ENCODE data around the gene APBB1.

Gene APBB1

DNA sequence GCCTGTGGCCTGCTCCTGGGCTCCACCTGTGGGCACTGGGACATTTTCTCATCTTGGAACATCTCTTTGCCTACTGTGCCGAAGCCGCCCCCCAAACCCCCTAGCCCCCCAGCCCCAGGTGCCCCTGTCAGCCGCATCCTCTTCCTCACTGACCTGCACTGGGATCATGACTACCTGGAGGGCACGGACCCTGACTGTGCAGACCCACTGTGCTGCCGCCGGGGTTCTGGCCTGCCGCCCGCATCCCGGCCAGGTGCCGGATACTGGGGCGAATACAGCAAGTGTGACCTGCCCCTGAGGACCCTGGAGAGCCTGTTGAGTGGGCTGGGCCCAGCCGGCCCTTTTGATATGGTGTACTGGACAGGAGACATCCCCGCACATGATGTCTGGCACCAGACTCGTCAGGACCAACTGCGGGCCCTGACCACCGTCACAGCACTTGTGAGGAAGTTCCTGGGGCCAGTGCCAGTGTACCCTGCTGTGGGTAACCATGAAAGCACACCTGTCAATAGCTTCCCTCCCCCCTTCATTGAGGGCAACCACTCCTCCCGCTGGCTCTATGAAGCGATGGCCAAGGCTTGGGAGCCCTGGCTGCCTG is 27.3 kb downstream of the APBB1 start:
- DNase-seq (ENCODE audit: low read depth, low spot score) = no peak

DNA sequence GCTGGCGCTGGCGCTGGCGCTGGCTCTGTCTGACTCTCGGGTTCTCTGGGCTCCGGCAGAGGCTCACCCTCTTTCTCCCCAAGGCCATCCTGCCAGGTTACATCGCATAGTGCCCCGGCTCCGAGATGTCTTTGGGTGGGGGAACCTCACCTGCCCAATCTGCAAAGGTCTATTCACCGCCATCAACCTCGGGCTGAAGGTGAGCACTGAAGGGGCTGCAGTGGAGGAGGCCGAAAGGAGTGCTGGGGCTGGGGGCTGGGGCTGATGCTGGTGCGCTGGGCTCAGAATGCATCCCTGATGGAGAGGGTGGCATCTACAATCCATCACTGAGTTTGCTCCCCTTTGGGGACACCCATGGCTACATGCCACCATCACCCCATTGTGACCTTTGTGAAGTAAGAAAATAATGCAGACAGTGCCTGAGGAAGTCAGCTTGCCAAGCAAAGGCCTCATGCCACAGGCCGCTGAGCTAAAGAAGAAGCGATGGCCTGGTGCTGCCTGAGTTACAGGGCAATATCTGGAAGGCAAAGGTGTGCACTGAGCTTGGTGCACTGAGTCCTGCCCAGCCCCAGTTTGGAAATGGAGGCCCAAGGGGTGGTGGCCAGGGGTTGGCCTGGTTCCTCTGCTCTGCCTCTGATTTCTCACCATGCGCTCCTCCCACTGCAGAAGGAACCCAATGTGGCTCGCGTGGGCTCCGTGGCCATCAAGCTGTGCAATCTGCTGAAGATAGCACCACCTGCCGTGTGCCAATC is 28.0 kb downstream of the APBB1 start:
- DNase-seq (ENCODE audit: low read depth, low spot score) = no peak

DNA sequence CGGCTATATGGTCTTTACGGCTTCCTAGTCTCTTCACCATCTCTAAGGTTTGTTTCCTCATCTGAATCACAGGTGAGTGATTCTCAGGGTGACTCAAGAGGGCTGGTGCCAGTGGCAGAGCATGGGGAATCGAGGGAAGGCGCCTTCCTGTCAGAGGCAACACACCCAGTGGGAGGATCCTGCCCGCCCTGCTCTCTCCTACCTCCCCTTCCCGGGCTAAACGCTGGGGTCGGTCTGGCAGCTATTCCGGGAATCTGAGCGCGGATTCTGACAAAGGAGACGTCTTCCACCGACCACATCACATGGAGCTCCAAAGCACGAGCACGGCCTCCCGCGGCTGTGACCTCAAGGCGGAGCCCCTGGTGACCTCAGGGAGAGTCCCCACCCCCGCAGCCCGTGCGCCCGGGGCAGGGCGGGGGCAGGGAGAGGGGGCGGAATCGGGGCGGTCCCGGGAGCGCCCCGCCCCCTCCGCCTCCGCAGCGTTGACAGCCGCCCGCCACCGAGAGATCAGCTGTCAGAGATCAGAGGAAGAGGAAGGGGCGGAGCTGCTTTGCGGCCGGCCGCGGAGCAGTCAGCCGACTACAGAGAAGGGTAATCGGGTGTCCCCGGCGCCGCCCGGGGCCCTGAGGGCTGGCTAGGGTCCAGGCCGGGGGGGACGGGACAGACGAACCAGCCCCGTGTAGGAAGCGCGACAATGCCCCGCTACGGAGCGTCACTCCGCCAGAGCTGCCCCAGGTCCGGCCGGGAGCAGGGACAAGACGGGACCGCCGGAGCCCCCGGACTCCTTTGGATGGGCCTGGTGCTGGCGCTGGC is 28.8 kb downstream of the APBB1 start, which contains the start of gene SMPD1:
SMPD1 (plus strand) TSS at position 570 of the 813 bp plus-strand sequence; CDS start at position 695, 125 bp downstream.
- DNase-seq (ENCODE audit: low read depth, low spot score) = peak; percentile 40

DNA sequence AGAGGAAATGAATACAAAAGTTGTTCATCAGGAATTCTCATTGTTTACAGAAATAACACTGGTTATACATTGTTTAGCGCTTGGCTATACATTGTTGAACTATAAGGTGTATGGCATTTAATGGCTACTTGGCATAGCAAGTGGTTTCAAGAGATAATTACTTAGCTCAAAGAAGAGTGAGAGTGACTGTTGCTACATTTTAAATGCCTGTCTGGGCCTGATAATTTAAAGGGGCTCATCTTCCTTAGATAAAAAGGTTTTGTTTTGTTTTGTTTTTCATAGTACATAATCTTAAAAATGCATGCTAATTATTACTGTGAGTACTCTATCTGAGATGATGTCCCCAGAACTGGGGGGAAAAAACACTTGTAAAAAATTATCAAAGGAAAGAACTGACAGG is 30.1 kb downstream of the APBB1 start:
- no peak for DNase-seq (ENCODE audit: low read depth, low spot score)

DNA sequence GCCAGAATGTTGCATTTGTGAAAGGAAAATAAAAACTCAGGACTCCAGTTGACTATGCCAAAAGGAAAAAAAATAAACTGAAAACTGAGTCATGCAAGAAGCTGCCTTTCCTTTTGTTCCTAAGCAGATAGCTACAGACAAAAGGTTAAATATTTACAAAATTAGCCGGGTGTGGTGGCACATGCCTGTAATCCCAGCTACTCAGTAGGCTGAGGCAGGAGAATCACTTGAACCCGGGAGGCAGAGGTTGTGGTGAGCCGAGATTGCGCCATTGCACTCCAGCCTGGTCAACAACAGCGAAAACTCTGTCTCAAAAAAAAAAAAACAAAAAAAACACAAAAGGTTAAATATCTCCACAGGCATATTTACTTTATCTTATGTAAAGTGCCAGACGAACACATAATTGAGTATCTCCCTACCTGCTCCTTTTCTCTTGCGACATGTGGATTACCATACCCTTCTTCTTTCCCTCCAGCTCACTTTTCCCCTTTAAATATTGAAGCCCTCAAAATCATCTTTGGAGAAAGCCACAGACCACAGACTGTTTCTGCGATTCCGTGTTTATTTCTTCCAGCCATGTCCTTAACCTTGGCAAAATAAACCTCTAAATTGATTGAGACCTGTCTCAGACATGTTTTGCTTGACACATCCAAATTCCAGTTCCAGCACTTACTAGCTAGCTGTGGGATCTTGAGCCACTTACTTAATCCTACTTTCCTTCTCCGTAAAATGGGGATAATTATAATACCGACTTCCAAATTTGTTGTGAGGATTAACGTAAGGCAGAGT is 30.9 kb downstream of the APBB1 start:
- DNase-seq (ENCODE audit: low read depth, low spot score) = no peak

DNA sequence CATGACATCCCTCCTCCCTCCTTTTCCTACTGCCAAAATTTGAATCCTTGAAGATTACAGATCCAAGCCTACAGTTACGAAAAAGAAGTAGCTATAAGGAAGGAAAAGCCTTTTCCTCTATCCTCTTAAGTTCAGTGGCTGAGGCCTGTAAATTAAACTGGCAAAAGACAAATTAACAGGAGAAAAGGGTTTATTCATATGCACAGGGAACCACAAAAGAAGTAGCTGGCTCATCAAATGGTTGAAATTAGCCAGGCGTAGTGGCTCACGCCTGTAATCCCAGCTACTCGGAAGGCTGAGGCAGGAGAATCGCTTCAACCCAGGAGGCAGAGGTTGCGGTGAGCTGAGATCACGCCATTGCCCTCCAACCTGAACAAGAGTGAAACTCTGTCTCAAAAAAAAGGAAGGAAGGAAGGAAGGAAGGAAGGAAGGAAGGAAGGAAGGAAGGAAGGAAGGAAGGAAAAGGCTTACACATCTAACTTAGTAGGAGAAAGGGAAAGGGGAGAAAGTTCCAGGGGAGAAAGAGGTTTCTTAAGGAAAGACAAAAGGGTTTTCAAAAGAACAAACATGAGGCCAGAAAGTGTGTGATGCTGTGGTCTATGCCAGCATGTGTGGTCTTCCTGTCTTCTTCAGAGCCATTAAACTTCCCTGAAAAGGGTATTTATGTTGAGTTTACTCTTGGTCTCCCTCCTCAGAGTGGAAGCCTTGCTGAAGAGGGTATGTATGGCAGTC is 33.7 kb downstream of the APBB1 start:
- DNase-seq (ENCODE audit: low read depth, low spot score) = no peak

DNA sequence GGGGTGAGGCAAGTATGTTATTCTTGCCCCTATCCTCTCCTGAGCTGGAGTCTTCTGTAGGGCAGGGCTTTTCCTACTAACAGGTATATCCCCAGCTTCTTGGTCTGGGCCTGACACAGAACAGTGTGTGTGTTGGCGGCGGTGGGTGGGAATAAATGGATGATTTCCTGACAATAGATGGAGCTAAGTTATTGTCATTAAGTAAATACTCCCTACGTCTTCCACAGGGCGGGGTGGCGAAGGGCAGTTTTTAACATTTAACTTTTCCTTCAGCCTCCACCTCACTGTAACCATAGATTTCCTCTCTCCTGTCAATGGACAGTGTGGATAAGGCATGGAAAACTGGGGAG is 40.3 kb downstream of the APBB1 start:
- DNase-seq (ENCODE audit: low read depth, low spot score) = no peak

DNA sequence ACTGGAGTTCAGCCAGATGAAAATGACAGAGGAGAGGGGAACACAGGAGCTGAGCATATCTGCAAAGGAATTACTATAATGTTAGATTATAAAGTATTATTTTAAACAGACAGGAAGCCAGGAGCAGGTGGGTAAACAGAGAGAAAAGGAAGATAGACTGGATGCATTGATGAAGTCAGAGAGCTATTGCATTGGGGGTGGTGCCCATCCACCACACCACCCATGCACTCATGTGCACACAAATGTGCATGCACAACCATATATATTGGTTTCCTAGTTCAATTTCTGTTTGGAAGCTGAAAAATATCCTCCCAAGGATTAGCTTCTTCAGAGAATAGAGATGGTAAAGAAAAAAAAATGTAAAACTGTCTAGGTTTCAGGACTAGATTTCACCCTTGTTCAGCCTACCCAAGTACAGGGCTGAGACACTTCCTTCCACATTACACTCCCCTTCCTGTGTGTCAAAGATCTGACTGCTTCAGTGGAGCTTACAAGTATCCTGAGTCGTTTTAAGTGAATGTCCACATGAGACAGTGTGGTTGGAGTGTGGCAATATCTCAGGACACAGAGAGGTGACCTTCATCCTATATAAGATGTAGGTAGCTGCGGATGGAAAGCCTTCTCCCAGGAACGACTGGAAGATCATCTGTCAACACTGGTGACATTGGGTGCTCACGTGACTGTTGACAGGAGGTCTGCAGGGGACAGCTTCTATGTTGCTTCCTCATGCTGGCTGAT is 40.8 kb downstream of the APBB1 start:
- DNase-seq (ENCODE audit: low read depth, low spot score) = no peak

DNA sequence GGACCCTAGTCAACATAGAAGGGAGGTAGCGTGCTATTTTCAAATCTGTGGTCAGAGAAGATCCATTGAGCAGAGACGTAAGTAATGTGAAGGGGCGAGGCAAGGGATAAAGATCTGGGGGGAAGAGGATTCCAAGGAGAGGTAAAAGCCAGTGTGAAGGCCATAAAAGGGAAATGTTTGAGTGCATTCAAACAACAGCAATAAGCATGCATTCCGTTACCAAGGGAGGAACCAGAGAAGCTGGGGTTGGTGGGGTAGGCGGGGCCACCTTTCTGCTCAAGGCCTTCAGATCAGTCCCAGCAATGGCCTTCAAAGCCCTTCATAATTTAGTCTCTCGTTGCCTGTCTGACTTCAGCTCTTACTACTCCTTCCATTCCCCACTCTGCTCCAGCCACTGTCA is 47.1 kb downstream of the APBB1 start:
- DNase-seq (ENCODE audit: low read depth, low spot score) = no peak

DNA sequence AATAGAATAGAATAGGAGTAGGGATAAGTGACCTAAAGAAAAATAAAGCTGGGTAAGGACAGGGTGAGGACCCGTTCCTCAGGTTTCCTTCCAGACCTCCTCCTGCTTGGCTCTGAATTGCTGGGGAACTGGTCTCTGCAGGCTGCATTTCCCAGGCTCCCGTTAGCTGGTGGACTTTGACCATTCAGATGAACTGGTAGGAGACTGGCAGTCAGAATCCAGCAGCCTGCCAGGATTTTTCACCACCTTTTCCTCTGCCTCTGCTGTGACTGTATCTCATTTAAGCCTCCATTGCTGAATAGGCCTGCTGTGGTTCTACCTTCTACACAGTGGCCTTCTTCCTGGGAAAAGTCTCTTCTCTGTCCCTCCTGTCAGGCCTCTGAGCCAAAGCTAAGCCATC is 53.2 kb downstream of the APBB1 start:
- no peak for DNase-seq (ENCODE audit: low read depth, low spot score)

DNA sequence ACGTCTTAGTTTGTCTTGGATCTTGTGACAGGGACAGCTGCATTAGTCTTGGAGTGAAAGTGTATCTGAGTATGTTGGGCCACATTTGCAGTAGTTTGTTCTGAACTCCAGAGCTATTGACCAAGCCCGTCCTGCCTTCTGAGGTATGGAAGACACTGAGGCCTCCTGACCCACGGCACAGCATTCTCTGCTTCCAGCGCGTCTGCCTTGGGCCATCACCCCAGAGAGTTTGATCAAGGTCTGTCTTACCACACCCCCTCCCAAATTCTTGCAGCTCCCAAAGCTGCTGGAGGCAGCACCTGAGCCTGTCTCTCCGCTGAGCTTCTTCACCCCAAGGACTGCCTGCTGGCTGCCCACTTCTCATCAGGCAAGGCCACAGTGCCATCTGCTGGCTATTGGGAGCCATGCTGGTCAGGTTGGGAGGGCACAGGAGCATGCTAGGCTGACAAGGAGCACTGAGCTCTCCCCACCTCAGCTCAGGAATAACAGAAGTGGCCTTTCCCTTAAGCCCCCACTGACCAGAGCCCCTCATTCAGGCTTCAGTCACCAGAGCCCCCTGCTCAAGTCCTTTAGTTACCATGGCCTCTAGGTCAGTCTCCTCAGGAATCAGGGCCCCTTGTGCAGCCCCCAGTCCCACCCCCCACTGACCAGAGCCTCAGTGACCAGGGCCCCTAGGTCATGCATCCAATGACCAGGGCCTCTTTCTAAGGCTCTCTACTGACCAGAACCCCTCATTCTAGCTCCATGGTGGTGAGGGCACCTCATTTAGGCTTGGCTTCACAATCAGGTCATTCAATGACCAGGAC is 55.8 kb downstream of the APBB1 start:
- DNase-seq (ENCODE audit: low read depth, low spot score) = peak; percentile 60

DNA sequence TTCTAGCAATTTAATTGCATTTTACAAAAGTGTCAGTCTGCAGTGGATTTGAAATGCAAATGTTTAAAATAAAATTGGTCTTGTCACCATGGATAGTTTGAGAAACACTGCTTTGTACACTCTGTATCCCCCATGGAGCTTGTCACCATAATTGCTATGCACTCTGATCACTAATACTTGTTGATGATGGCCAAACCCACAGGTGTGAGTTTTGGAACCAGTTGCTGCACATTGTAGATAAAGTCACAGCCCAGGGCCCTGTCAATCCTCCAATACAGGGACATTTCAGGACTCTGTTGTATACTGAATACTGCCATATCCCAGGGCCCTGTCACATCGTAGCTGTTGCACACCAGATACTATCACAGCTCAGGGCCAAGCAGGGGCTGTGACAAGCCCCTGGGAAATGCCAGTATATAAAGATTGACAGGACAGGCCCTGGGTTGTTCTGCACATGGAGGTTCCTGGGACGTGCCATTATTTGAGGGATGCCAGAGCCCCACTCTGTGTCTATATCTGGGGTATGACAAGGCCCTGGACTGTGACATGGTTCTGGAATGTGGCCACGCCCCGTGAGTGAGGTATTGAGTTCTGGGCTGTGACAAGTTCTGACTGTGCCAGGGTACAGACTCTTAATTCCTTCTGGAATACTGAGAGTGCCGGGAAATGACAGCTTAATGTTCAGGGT is 56.6 kb downstream of the APBB1 start:
- DNase-seq (ENCODE audit: low read depth, low spot score) = no peak

DNA sequence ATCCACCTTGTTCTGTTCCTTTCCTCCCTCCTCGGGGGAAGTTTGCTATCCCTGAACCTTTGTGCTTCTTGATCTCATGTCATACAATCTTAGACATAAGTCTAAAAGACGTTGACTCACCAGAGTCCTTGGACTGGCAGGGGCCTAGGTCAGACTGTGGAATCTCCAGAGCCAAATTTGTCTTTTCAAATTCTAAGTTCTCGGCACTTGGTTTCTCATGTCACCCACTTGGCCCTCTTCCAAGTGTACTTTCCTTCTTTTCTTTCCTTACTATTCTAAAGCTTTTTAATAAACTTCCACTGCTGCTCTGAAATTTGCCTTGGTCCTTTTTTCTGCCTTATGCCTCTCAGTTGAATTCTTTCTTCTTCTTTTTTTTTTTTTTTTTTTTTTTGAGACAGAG is 58.7 kb downstream of the APBB1 start:
- DNase-seq (ENCODE audit: low read depth, low spot score) = no peak

DNA sequence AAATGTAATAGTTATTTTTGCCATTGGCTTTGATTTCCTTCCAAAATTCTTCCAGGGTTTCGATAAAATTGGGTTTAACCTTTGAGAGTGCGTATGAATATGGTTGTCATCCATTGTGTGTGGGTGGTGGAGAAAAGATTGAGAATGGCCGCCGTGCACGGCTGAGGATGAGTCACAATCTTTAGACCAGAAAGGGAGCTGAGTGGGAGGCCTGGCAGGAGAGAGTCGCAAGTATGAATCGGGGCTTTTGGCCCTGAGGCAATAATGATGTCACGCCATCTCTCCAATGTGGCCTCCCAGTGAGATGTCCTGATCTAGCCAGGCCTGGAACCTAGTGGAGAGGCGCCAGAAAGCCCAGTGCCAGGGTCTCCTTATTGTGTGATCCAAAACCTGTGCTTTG is 61.7 kb downstream of the APBB1 start:
- DNase-seq (ENCODE audit: low read depth, low spot score) = no peak

DNA sequence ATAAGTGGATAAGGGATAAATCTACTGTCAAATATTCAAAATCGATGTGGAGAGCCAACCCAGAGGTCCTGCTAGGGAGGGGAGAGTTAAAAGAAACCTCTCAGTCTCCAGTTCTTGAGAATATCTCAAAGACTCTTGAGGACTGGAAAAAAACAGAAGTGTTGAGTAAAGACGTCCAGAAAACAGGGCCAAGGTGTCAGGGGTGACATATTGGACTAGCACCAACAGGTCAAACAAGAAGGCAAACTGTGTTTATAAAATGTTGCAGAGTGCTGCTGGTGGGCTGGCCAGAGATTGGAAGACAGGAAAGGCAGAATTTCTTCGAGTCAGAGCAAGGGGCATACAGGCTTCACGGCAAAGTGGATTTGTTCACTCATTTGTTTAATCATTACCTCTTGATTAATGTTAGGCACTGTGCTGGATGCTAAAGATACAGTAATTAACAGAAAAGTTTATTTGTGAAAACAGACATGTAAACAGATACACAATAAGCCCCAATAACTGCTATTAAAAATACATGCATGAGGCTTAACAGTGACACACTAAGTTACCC is 62.3 kb downstream of the APBB1 start:
- DNase-seq (ENCODE audit: low read depth, low spot score) = no peak

DNA sequence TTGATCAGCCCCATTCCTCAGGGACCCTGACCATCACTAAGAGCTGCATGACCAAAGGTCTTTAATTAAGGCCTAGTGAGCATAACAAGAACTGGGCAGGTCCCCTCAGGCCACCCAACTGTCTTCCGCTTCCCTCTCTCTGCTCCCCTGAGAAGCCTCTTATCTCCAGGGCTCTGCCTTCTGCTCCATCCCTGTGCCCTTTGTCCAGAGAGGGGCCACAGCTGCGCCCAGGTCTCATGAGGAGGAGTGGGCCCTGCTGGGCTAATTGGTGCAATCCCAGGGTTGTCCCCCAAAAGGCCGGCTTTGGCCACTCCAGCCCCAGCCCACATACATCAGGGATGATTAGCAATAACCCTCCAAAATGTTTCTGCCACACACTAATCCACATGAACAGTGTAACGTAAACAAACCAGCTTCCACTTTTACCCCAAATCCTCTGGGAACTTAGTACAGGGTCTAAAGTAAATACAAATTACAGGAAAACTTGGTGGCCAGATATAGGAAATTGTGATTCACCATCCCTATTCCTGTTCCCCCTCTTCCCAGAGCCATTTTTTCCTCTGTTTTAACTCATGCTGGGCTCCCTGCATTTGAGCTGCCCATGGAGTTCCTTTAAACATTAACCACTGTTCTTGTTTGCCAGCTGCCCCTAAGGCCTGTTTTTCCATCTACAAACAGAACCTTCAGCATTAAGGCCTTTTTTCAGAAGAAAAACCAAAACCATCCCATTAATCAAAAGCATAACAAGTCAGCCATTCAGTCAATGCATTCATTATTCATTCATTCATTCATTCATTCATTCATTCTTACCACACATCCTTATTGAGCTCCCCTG is 64.0 kb downstream of the APBB1 start:
- no peak for DNase-seq (ENCODE audit: low read depth, low spot score)

DNA sequence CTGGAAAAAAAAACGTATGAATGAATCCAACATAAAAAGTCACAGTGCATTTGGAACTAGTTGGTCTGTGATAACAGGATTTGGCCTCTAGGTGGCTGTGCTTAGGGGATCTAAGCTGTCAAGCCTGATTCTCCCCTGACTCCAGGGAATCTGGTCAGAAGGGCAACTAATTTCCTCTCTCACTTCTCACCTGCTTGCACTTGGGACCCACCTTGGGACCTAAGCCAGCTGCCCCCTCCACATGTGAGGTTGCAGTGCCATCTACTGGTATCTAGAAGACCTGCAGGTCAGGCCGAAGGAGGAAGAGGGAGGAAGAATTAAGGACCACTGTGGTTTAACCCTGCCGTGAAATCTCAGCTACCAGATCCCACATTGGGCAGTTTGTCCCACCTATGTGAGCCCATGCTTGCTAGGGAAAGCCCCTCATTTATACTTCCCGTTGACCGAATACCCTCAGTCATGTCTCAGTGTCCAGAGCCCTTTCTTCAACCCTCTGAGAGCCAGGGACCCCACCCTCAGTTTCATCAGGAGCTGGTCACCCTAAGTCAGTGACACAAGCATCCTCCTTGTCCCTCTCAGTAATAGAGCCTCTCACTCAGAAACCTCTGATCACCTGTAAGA is 65.4 kb downstream of the APBB1 start:
- DNase-seq (ENCODE audit: low read depth, low spot score) = peak; percentile 98

Measured in iPS DF 19.7 (cell line).